ENCODE results near the gene APEX1.

DNA sequence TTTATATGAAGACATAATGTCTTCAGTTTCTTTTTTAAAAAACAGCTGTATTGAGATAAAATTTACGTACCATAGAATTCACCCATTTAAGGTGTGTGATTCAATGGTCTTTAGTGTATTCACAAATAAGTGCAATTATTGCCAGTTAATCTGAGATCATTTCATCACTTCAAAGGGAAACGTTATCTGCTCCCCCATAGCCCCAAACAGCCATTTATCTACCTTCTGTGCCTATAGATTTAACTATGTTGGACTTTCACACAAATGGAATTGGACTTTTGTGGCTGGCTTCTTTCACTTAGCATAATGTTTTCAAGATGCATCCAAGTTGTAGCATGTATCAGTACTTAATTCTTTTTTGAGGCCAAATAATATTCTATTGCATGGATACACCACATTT lies 23.9 kb downstream of the APEX1 start:
- no peak for TF ChIP-seq POLR2A (IDR thresholded peaks at IDR 0.05; ENCODE audit: borderline replicate concordance, extremely low read depth, insufficient read depth, insufficient read length)
- no peak for TF ChIP-seq POLR2AphosphoS5 (IDR thresholded peaks at IDR 0.05; ENCODE audit: low read depth, low read length)
- TF ChIP-seq ELF1 (IDR thresholded peaks at IDR 0.05; ENCODE audit: borderline replicate concordance, low read depth), result no peak
- no peak for TF ChIP-seq ZNF274 (IDR thresholded peaks at IDR 0.05; ENCODE audit: low read depth, low read length)
- TF ChIP-seq, protein P1, sequence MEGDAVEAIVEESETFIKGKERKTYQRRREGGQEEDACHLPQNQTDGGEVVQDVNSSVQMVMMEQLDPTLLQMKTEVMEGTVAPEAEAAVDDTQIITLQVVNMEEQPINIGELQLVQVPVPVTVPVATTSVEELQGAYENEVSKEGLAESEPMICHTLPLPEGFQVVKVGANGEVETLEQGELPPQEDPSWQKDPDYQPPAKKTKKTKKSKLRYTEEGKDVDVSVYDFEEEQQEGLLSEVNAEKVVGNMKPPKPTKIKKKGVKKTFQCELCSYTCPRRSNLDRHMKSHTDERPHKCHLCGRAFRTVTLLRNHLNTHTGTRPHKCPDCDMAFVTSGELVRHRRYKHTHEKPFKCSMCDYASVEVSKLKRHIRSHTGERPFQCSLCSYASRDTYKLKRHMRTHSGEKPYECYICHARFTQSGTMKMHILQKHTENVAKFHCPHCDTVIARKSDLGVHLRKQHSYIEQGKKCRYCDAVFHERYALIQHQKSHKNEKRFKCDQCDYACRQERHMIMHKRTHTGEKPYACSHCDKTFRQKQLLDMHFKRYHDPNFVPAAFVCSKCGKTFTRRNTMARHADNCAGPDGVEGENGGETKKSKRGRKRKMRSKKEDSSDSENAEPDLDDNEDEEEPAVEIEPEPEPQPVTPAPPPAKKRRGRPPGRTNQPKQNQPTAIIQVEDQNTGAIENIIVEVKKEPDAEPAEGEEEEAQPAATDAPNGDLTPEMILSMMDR (IDR thresholded peaks at IDR 0.05 in 2 of 3, conservative IDR thresholded peaks at IDR 0.05 in 1 of 3; ENCODE audit: borderline replicate concordance in 1 of 3, insufficient read depth in 1 of 3, low read depth in 2 of 3, low read length in 2 of 3), result no peak
- TF ChIP-seq EZH2phosphoT487 (IDR thresholded peaks at IDR 0.05; ENCODE audit: borderline replicate concordance), result no peak
- TF ChIP-seq, protein P2, sequence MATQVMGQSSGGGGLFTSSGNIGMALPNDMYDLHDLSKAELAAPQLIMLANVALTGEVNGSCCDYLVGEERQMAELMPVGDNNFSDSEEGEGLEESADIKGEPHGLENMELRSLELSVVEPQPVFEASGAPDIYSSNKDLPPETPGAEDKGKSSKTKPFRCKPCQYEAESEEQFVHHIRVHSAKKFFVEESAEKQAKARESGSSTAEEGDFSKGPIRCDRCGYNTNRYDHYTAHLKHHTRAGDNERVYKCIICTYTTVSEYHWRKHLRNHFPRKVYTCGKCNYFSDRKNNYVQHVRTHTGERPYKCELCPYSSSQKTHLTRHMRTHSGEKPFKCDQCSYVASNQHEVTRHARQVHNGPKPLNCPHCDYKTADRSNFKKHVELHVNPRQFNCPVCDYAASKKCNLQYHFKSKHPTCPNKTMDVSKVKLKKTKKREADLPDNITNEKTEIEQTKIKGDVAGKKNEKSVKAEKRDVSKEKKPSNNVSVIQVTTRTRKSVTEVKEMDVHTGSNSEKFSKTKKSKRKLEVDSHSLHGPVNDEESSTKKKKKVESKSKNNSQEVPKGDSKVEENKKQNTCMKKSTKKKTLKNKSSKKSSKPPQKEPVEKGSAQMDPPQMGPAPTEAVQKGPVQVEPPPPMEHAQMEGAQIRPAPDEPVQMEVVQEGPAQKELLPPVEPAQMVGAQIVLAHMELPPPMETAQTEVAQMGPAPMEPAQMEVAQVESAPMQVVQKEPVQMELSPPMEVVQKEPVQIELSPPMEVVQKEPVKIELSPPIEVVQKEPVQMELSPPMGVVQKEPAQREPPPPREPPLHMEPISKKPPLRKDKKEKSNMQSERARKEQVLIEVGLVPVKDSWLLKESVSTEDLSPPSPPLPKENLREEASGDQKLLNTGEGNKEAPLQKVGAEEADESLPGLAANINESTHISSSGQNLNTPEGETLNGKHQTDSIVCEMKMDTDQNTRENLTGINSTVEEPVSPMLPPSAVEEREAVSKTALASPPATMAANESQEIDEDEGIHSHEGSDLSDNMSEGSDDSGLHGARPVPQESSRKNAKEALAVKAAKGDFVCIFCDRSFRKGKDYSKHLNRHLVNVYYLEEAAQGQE (IDR thresholded peaks at IDR 0.05; ENCODE audit: low read depth), result no peak
- TF ChIP-seq CBX3 (IDR thresholded peaks at IDR 0.05; ENCODE audit: low read depth), result no peak
- TF ChIP-seq SRF (IDR thresholded peaks at IDR 0.05; ENCODE audit: low read depth), result no peak
- no peak for TF ChIP-seq EZH2 (IDR thresholded peaks at IDR 0.05)
- no peak for TF ChIP-seq TCF7L2 (IDR thresholded peaks at IDR 0.05; ENCODE audit: borderline replicate concordance, extremely low read depth, insufficient read depth, insufficient read length)
- TF ChIP-seq, protein P3, sequence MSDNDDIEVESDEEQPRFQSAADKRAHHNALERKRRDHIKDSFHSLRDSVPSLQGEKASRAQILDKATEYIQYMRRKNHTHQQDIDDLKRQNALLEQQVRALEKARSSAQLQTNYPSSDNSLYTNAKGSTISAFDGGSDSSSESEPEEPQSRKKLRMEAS (IDR thresholded peaks at IDR 0.05), result no peak
